Measurements from ENCODE around the gene MORC3.

DNA sequence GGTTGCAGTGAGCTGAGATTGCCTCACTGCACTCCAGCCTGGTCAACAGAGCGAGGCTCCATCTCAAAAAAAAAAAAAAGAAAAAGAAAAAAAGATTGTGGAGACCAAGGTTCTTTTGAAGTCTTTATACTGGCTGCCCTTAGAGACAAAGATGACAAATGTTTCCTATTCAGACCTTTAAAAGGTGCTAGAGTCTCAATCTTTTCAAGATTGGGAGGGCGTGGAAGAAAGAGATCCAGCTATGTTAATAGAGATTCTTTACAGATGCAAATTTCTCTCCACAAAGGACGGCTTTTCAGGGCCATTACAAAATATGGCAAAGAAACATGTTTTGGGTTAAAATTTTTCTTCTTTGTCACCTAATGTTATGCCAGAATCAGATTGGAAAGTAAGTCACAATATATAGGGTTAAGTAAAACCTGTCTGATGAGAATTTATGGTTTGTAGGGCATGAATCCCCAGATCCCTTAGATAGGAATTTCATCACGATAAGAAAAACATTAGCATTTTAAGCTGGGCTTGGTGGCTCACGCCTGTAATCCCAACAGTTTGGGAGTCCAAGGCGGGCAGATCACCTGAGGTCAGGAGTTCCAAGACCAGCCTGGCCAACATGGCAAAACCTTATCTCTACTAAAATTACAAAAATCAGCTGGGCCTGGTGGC is 13.0 kb upstream of the MORC3 start:
- TF ChIP-seq, protein P1, sequence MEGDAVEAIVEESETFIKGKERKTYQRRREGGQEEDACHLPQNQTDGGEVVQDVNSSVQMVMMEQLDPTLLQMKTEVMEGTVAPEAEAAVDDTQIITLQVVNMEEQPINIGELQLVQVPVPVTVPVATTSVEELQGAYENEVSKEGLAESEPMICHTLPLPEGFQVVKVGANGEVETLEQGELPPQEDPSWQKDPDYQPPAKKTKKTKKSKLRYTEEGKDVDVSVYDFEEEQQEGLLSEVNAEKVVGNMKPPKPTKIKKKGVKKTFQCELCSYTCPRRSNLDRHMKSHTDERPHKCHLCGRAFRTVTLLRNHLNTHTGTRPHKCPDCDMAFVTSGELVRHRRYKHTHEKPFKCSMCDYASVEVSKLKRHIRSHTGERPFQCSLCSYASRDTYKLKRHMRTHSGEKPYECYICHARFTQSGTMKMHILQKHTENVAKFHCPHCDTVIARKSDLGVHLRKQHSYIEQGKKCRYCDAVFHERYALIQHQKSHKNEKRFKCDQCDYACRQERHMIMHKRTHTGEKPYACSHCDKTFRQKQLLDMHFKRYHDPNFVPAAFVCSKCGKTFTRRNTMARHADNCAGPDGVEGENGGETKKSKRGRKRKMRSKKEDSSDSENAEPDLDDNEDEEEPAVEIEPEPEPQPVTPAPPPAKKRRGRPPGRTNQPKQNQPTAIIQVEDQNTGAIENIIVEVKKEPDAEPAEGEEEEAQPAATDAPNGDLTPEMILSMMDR (IDR thresholded peaks at IDR 0.05), result no peak
- no peak for TF ChIP-seq POLR2A (IDR thresholded peaks at IDR 0.05)
